GM12878 (cell line): Measurements from ENCODE around the gene TAAR2. TPM values are rescaled to one million over a fixed set of nuclear protein-coding genes. Genes with fewer than 3 reads are reported as not detected.

ENCODE experiments used
- ATAC-seq: fragments of 200-7000 bp; cut with Tn5 transposase; 3 replicates; pipeline ENCODE4 v1.9.1; 2020; ENCODE audit warnings: mild to moderate bottlenecking, moderate library complexity
- BruUV-seq: library from RNA; stranded (reverse); fragments of 400-500 nt; replicated peaks from 2 replicates; lab custom pipeline; 2021; lab: Mats Ljungman, UMichigan
- CTCF ChIA-PET: fragments of 300-600 bp; sonication (Branson Sonifier 250); formaldehyde crosslinking; extraction: SDS; loops from one replicate; lab custom pipeline; 2021; ENCODE audit warnings: inconsistent platforms; lab: Yijun Ruan, JAX
- POLR2A ChIA-PET: fragments of 350-600 bp; formaldehyde crosslinking; extraction: SDS; loops from one replicate; lab custom pipeline; 2021; ENCODE audit warnings: inconsistent platforms; lab: Charles Lee
- RAD21 ChIA-PET: fragments of 300-600 bp; sonication (Branson Sonifier 250); formaldehyde crosslinking; loops from one replicate; lab custom pipeline; 2023; ENCODE audit warnings: antibody characterized with exemption; ENCODE audit not compliant: unreplicated experiment; lab: Charles Lee
- SMC1A ChIA-PET: fragments of 300-600 bp; sonication (Branson Sonifier 250); formaldehyde crosslinking; loops from one replicate; lab custom pipeline; 2023; ENCODE audit not compliant: unreplicated experiment, uncharacterized antibody; lab: Charles Lee
- DNase-seq: peaks from one replicate; pipeline ENCODE4 v3.0.0-alpha.2; 2011; ENCODE audit warnings: low read depth, low spot score
- FAIRE-seq: peaks from 3 replicates; lab custom pipeline; 2011; peaks lifted over from hg19 to GRCh38; lab: Jason Lieb, UNC
- H2AFZ ChIP-seq: 2 replicates; pipeline ENCODE4 v1.6.0; 2011; ENCODE audit warnings: low read depth, low read length, control low read depth; ENCODE audit not compliant: control insufficient read depth
- H3K27ac ChIP-seq: 2 replicates; pipeline ENCODE4 v1.5.1; 2011; ENCODE audit warnings: control low read depth; ENCODE audit not compliant: control insufficient read depth, insufficient read depth
- H3K27me3 ChIP-seq, 2 experiments: replicated peaks in 1 of 2; 2 replicates each; pipeline versions ENCODE4 v1.6.0 to v1.6.1; 2011; ENCODE audit warnings: low read length in 1 of 2; ENCODE audit not compliant: control insufficient read depth in 2 of 2, insufficient read depth in 2 of 2
- H3K36me3 ChIP-seq, 2 experiments: 2 replicates each; pipeline ENCODE4 v1.5.1; 2011; ENCODE audit warnings: low read length in 1 of 2; ENCODE audit not compliant: control insufficient read depth in 2 of 2, insufficient read depth in 2 of 2
- H3K4me1 ChIP-seq: 2 replicates; pipeline ENCODE4 v1.6.1; 2011; ENCODE audit warnings: mild to moderate bottlenecking, low read length, moderate library complexity, mixed read lengths; ENCODE audit not compliant: control insufficient read depth, insufficient read depth
- H3K4me2 ChIP-seq: 2 replicates; pipeline ENCODE4 v1.6.0; 2011; ENCODE audit warnings: control low read depth; ENCODE audit not compliant: control insufficient read depth, insufficient read depth
- H3K4me3 ChIP-seq: fragments of 200-600 bp; sonication (generic); 2 replicates; pipeline ENCODE4 v1.5.1; 2016
- H3K79me2 ChIP-seq: 2 replicates; pipeline ENCODE4 v1.6.0; 2011; ENCODE audit warnings: low read length; ENCODE audit not compliant: control insufficient read depth, insufficient read depth
- H3K9ac ChIP-seq: 2 replicates; pipeline ENCODE4 v1.8.0; 2011; ENCODE audit warnings: low read length, control low read depth, mixed read lengths; ENCODE audit not compliant: control insufficient read depth, insufficient read depth
- H3K9me3 ChIP-seq: replicated peaks from 3 replicates; pipeline ENCODE4 v1.5.1; 2011; ENCODE audit warnings: mild to moderate bottlenecking, low read length; ENCODE audit not compliant: control insufficient read depth, insufficient read depth
- H4K20me1 ChIP-seq: 2 replicates; pipeline ENCODE4 v1.6.0; 2011; ENCODE audit not compliant: control insufficient read depth, insufficient read depth
- MTA3 ChIP-seq: IDR thresholded peaks from 2 replicates; pipeline ENCODE4 v1.6.1; 2012; ENCODE audit warnings: low read length, inconsistent platforms, borderline replicate concordance
- MYB ChIP-seq: fragments of 150-350 bp; IDR thresholded peaks from 2 replicates; pipeline ENCODE4 v1.6.1; 2014; ENCODE audit warnings: mild to moderate bottlenecking, low read depth, low read length, borderline replicate concordance
- NR2C1 ChIP-seq: fragments of 450-650 bp; IDR thresholded peaks from 2 replicates; pipeline ENCODE4 v1.6.1; 2017; ENCODE audit warnings: antibody characterized with exemption, mild to moderate bottlenecking, moderate library complexity
- PML ChIP-seq: IDR thresholded peaks from 2 replicates; pipeline ENCODE4 v1.6.1; 2012; ENCODE audit warnings: low read length, inconsistent platforms
- RAD21 ChIP-seq: IDR thresholded peaks from 2 replicates; pipeline ENCODE4 v1.6.1; 2011; ENCODE audit warnings: mild to moderate bottlenecking, low read depth, low read length, moderate library complexity; ENCODE audit not compliant: insufficient read depth
- ZNF207 ChIP-seq: fragments of 450-650 bp; IDR thresholded peaks from 2 replicates; pipeline ENCODE4 v1.6.1; 2014; ENCODE audit warnings: antibody characterized with exemption, mild to moderate bottlenecking, borderline replicate concordance
- WGBS: methylation state at CpG from one replicate; pipeline ENCODE4 v1.1.6; 2016; ENCODE audit warnings: low lambda C conversion rate; ENCODE audit not compliant: insufficient replicate concordance, insufficient coverage; ENCODE audit errors: missing lambda C conversion rate; 5-methylcytosine and 5-hydroxymethylcytosine counted together
- in situ Hi-C: fragments of 300-500 bp; cut with MboI; formaldehyde crosslinking; loops from 9 replicates; pipeline ENCODE4 v1.14.3; 2018; ENCODE audit warnings: mixed read lengths
- intact Hi-C: fragments of 100-400 bp; cut with micrococcal nuclease; formaldehyde crosslinking; loops from one replicate; pipeline ENCODE4 v1.14.2; 2022; ENCODE audit not compliant: unreplicated experiment
- polyA plus RNA-seq, 11 experiments: library from polyadenylated mRNA; depleted of rRNA in 4 of 11; unstranded in 6 of 11; stranded (reverse) in 5 of 11; fragments of >200 nt; fragmentation: Nextera tagmentation in 4 of 11; fragmentation: Illumina TruSeq in 1 of 11; extraction: Ambion mirVana in 4 of 11; extraction: Trizol in 1 of 11; gene quantifications; 1 replicate in 1 of 11; 2 replicates in 10 of 11; pipeline versions ENCODE4 v1.2.1 to v1.2.3, GENCODE V29; 2011 to 2016; ENCODE audit warnings: inconsistent platforms in 2 of 11, missing spikeins in 2 of 11, low read depth in 1 of 11
- total RNA-seq, 4 experiments: library from RNA; depleted of rRNA in 3 of 4; stranded (reverse); fragments of >200 nt in 3 of 4; fragmentation: Illumina TruSeq in 1 of 4; extraction: Trizol in 1 of 4; gene quantifications; 2 replicates each; pipeline versions ENCODE4 v1.2.1 to v1.2.3, GENCODE V29; 2013 to 2021
- TF ChIP-seq, protein P1 (sequence below): IDR thresholded peaks from 2 replicates; pipeline ENCODE4 v1.6.1; 2011; ENCODE audit warnings: low read depth, mild to moderate bottlenecking, low read length, moderate library complexity, borderline replicate concordance; ENCODE audit errors: extremely low read depth

Gene TAAR2
- total and polyA plus RNA-seq, 10 of the 15 experiments (the other 5 are each of a cell fraction or from before 2014, with no cell fraction given): not detected

DNA sequence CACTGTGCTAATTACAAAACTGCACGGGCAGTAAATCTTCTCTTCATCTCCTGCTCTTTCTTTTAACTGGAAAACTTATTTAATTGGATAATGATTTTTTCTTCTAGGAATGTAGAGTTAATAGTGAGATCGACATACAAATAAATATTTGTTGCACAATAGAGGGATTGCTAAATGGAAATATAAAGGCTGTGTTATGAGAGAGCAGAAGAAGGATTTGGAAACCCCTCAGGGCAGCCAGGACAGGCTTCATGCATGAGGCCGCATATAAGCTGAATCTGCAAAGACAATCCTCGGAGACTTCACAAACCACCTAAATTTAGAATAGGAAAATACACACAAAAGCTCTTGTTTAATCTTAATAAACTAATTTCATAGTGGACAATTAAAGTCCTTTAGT, 37.8 kb upstream of the TAAR2 start:
- no peak overlapping the region for H3K27ac ChIP-seq
- RAD21 ChIA-PET: no interaction called here
- H3K36me3 ChIP-seq: no peaks in the 10 kb centered on the region
- no peak for FAIRE-seq
- H2AFZ ChIP-seq: no peak overlapping the region
- no TSS peak for BruUV-seq
- DNase-seq: no peak
- H3K4me2 ChIP-seq: no peak overlapping the region
- no peak overlapping the region for H3K9ac ChIP-seq
- H3K9me3 ChIP-seq: no peaks in the 10 kb centered on the region
- intact Hi-C loops: loop anchor here (10.0 kb wide), 1 partner anchor 377 kb away; no protein-coding TSS in a partner anchor
- H3K27me3 ChIP-seq: no peaks in the 10 kb centered on the region; a peak in 1 of 4 replicates
- POLR2A ChIA-PET: no interaction called here
- CTCF ChIA-PET: interaction anchor here (0.7 to 2.4 kb wide), 2 partner anchors 161 to 382 kb away, joined by 3 to 6 read pairs; no protein-coding TSS in a partner anchor
- H3K4me3 ChIP-seq: no peak overlapping the region
- SMC1A ChIA-PET: interaction anchor here (1.2 kb wide), 1 partner anchor 394 kb away, joined by 3 read pairs; no protein-coding TSS in a partner anchor
- no peak for TF ChIP-seq RAD21
- no peak for ATAC-seq
- H3K79me2 ChIP-seq: no peaks in the 10 kb centered on the region
- H4K20me1 ChIP-seq: no peaks in the 10 kb centered on the region
- H3K4me1 ChIP-seq: no peaks in the 10 kb centered on the region
- in situ Hi-C loops: no loop called here
- 66% methylated on average over 4 of the region's 4 CpGs for WGBS

DNA sequence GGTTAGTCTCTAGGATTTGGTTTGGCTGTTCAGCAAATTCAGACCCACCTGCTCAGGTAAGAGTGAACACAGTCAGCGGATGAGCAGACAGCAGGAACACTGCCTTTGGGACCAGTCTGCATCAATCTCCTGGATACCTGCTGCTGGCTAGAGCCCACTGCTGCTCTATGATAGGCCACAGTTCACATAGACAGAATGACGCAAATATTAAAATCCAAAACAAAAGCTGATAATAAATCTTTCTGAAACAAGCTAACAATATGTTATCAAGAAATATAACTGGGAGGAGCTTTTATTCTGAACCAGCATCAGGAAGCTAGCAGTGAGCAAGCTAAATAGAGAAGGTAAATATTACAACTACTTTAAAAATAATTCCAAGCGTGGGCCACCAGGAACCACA, 35.0 kb upstream of the TAAR2 start, which contains the start of gene TAAR1:
TSS of gene TAAR1 (minus strand) at position 101 of the 400 bp plus-strand sequence. CDS start 13,179 bp downstream, outside the sequence.
- Histone ChIP-seq H2AFZ (no peak within 1 kb of the TSS), H3K4me3 (no peak within 1 kb of the TSS), H3K9me3 (no peaks in the 10 kb centered on the region), H3K27me3 (no peaks in the 10 kb centered on the region; a peak in 2 of 4 replicates), H3K27ac (no peak within 1 kb of the TSS), H3K9ac (no peak within 1 kb of the TSS), H4K20me1 (no peaks in the 10 kb centered on the region)
- intact Hi-C loops: no loop called here
- BruUV-seq: no TSS peak
- DNase-seq: no peak
- FAIRE-seq: no peak
- RAD21 ChIA-PET: no interaction called here
- WGBS: 78% methylated on average over 3 of the region's 3 CpGs
- no peak for ATAC-seq
- in situ Hi-C loops: no loop called here
- POLR2A ChIA-PET: no interaction called here
- SMC1A ChIA-PET: interaction anchor here (0.6 kb wide), 1 partner anchor 162 kb away, joined by 3 read pairs; no protein-coding TSS in a partner anchor
- TF ChIP-seq MTA3: no peak
- no peak for TF ChIP-seq ZNF207
- no peak for TF ChIP-seq NR2C1
- TF ChIP-seq, protein P1, sequence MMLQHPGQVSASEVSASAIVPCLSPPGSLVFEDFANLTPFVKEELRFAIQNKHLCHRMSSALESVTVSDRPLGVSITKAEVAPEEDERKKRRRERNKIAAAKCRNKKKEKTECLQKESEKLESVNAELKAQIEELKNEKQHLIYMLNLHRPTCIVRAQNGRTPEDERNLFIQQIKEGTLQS: no peak
- no peak for TF ChIP-seq MYB
- TF ChIP-seq PML: no peak
- TF ChIP-seq, all 136 proteins: peak for 0
- Histone ChIP-seq H3K36me3 (no peaks in the 10 kb centered on the region), H3K4me2 (no peak within 1 kb of the TSS), H3K79me2 (no peaks in the 10 kb centered on the region), H3K4me1 (no peaks in the 10 kb centered on the region)
- CTCF ChIA-PET: interaction anchor here (1.1 to 1.3 kb wide), 2 partner anchors 11 to 379 kb away, joined by 4 read pairs; no protein-coding TSS in a partner anchor
